ENCODE results near the gene OSCAR. TPM values are rescaled to one million over a fixed set of nuclear protein-coding genes. Genes with fewer than 3 reads are reported as not detected.

Gene OSCAR
- total and polyA plus RNA-seq, 4 donors: 0.44 to 1.8 (median 1.4) TPM

GRCh38 chr19:54137699-54138488 is 37.3 kb upstream of the OSCAR start, which contains the start of gene CNOT3:
Gene CNOT3 (plus strand): TSS chr19:54137762. CDS start chr19:54142979, 5,217 bp downstream.
- peak within 1 kb of the TSS; percentile 74 for H3K27ac ChIP-seq (ENCODE audit: low read depth, low read length)
- H3K9me3 ChIP-seq (ENCODE audit: control insufficient read depth, insufficient read depth, low read length): no peaks in the 10 kb centered on the region
- no peaks in the 10 kb centered on the region for H3K27me3 ChIP-seq (ENCODE audit: control insufficient read depth, insufficient read depth, low read length)
- H3K36me3 ChIP-seq (ENCODE audit: control insufficient read depth, insufficient read depth, low read length): peaks cover 44% of the 10 kb centered on the region
- peak within 1 kb of the TSS; percentile 64 for H3K4me3 ChIP-seq (ENCODE audit: low read depth, low read length)
- H3K4me1 ChIP-seq (ENCODE audit: control insufficient read depth, insufficient read depth, low read length): peaks cover 35% of the 10 kb centered on the region
- WGBS (ENCODE audit: insufficient coverage): under 1% methylated on average over 91 of the region's 103 CpGs
- DNase-seq (ENCODE audit: low read depth in 4 of 6, low spot score in 6 of 6): peak in 2 of 6 donors; percentile 17 to 41

DNA sequence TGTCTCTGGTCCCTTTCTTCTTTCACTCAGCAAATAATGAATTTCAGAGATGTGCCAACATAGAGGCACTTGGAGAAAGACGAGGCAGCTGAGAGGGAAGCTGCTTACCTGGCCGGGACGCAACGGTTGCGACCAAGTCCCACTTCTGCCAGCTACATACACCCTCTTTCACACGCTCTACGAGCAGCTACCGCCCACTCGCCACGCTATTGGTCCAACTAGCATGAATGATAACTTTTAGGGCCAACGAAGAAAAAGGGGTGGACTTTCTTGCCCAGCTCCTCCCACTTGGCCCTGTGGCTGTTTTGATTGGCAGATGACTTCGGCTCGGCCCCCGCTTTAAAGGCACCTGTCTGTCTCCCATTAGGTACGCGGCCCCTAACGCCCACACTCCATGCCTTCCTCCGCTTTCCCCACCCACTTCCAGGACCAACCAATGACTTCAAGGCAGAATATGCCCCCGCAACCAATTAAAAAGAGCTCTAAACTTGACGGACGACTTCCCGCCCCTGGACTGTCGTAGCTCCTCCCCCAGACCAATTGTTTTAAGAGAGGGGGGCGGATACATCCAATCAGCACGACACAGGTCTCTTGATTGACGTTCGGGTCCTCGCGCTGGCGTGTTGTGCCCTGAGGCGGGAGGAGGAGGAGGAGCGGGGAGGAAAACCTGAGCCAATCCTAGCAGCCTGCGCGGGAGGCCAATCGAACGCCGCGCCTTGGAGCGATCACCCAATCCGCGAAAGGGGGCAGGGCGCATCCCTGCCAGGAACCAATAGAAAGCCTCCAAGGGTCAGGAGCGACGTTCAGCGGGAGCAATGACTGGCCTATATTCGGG is 36.5 kb upstream of the OSCAR start:
- H3K27me3 ChIP-seq (ENCODE audit: control insufficient read depth, insufficient read depth, low read length): no peaks in the 10 kb centered on the region
- H3K4me1 ChIP-seq (ENCODE audit: control insufficient read depth, insufficient read depth, low read length): peaks cover 35% of the 10 kb centered on the region
- DNase-seq (ENCODE audit: low read depth in 4 of 6, low spot score in 6 of 6): peak; percentile 98 to 100 (median 100)
- WGBS (ENCODE audit: insufficient coverage): 0% methylated on average over 42 of the region's 46 CpGs
- H3K9me3 ChIP-seq (ENCODE audit: control insufficient read depth, insufficient read depth, low read length): no peaks in the 10 kb centered on the region
- H3K4me3 ChIP-seq (ENCODE audit: low read depth, low read length): peak overlapping the region; percentile 64
- peaks cover 40% of the 10 kb centered on the region for H3K36me3 ChIP-seq (ENCODE audit: control insufficient read depth, insufficient read depth, low read length)
- H3K27ac ChIP-seq (ENCODE audit: low read depth, low read length): no peak overlapping the region

GRCh38 chr19:54136086-54136863 is 35.7 kb upstream of the OSCAR start:
- no peak overlapping the region for H3K27ac ChIP-seq (ENCODE audit: low read depth, low read length)
- H3K36me3 ChIP-seq (ENCODE audit: control insufficient read depth, insufficient read depth, low read length): peaks cover 44% of the 10 kb centered on the region
- WGBS (ENCODE audit: insufficient coverage): under 1% methylated on average over 28 of the region's 30 CpGs
- H3K4me3 ChIP-seq (ENCODE audit: low read depth, low read length): peak overlapping the region; percentile 55
- peaks cover 35% of the 10 kb centered on the region for H3K4me1 ChIP-seq (ENCODE audit: control insufficient read depth, insufficient read depth, low read length)
- no peaks in the 10 kb centered on the region for H3K9me3 ChIP-seq (ENCODE audit: control insufficient read depth, insufficient read depth, low read length)
- H3K27me3 ChIP-seq (ENCODE audit: control insufficient read depth, insufficient read depth, low read length): no peaks in the 10 kb centered on the region
- DNase-seq (ENCODE audit: low read depth in 4 of 6, low spot score in 6 of 6): no peak

DNA sequence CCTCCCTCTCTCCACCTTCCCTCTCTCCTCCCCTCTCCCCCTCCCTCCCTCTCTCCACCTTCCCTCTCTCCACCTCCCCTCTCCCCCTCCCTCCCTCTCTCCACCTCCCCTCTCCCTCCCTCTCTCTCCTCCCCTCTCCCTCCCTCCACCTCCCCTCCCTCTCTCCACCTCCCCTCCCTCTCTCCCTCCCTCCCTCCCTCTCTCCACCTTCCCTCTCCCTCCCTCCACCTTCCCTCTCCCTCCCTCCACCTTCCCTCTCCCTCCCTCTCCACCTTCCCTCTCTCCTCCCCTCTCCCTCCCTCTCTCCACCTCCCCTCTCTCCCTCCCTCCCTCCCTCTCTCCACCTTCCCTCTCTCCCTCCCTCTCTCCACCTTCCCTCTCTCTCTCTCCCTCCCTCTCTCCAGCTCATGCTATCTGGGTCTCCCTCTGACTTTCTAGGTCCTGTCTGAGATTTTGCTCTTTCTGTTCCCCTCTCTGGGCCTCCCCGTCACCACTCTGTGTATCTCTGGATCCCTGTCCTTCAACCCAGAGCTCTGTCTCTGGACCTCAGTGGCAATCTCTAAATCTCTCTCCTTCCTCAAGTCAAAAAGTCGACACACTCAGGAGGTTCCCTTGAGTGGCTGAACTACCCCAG is 33.5 kb upstream of the OSCAR start:
- Histone ChIP-seq H3K9me3 (ENCODE audit: control insufficient read depth, insufficient read depth, low read length) (no peaks in the 10 kb centered on the region), H3K36me3 (ENCODE audit: control insufficient read depth, insufficient read depth, low read length) (peaks cover 45% of the 10 kb centered on the region), H3K4me1 (ENCODE audit: control insufficient read depth, insufficient read depth, low read length) (peaks cover 20% of the 10 kb centered on the region), H3K4me3 (ENCODE audit: low read depth, low read length) (no peak overlapping the region), H3K27me3 (ENCODE audit: control insufficient read depth, insufficient read depth, low read length) (no peaks in the 10 kb centered on the region), H3K27ac (ENCODE audit: low read depth, low read length) (no peak overlapping the region)
- DNase-seq (ENCODE audit: low read depth in 4 of 6, low spot score in 6 of 6): no peak
- whole genome bisulfite sequencing (ENCODE audit: insufficient coverage): 78% methylated on average over 2 of the region's 2 CpGs

DNA sequence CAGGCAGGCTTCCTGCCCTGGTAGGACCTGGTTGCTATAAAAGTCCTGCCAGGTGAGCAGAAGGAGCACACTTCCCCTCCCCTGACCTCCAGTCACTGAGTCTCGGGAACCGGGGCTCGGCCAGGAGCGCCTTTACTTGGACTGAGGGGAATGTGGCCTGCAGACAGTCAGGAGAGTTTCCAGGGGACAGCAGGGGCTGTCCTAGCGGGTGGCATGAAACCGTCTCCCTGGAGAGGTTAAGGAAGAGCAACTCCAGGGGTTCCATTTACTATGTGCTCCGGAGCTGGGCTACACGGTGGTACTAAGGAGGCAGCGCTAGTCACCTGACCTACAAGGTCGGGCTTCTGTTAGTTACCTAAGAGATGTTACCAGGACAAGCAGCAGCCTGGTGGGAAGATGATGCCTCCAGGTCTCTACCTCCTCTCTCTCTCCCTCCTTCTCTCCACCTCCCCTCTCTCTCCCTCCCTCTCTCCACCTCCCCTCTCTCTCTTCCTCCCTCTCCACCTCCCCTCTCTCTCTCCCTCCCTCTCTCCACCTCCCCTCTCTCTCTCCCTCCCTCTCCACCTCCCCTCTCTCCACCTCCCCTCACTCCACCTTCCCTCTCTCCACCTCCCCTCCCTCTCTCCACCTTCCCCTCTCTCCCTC is 32.8 kb upstream of the OSCAR start:
- Histone ChIP-seq H3K4me3 (ENCODE audit: low read depth, low read length) (no peak overlapping the region), H3K36me3 (ENCODE audit: control insufficient read depth, insufficient read depth, low read length) (peaks cover 45% of the 10 kb centered on the region), H3K27ac (ENCODE audit: low read depth, low read length) (no peak overlapping the region), H3K9me3 (ENCODE audit: control insufficient read depth, insufficient read depth, low read length) (no peaks in the 10 kb centered on the region), H3K27me3 (ENCODE audit: control insufficient read depth, insufficient read depth, low read length) (no peaks in the 10 kb centered on the region), H3K4me1 (ENCODE audit: control insufficient read depth, insufficient read depth, low read length) (peaks cover 14% of the 10 kb centered on the region)
- 83% methylated on average over 7 of the region's 10 CpGs for WGBS (ENCODE audit: insufficient coverage)
- DNase-seq (ENCODE audit: low read depth in 4 of 6, low spot score in 6 of 6): peak in 3 of 6 donors; percentile 24 to 86 (median 79)

DNA sequence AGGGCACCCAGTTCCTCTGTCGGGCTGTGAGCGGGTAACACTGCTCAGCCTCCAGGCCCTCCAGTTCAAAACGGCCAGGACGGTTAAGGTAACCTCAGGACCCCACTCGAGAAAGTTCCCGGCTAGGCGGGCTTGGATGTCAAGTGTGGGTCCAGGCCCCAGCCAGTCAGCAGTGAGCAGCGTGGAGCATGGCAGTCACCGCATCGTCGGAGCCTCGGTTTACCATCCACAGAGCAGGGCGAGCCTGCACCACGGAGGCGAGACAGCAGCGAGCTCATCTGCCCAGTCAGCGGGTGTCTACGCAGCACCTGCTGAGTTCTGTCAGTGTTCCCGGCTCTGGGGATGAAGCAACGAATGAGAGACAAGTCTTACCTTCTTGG is 29.0 kb upstream of the OSCAR start:
- H3K4me3 ChIP-seq (ENCODE audit: low read depth, low read length): no peak overlapping the region
- no peak for DNase-seq (ENCODE audit: low read depth in 4 of 6, low spot score in 6 of 6)
- no peaks in the 10 kb centered on the region for H3K9me3 ChIP-seq (ENCODE audit: control insufficient read depth, insufficient read depth, low read length)
- no peak overlapping the region for H3K27ac ChIP-seq (ENCODE audit: low read depth, low read length)
- H3K27me3 ChIP-seq (ENCODE audit: control insufficient read depth, insufficient read depth, low read length): no peaks in the 10 kb centered on the region
- peaks cover 82% of the 10 kb centered on the region for H3K36me3 ChIP-seq (ENCODE audit: control insufficient read depth, insufficient read depth, low read length)
- no peaks in the 10 kb centered on the region for H3K4me1 ChIP-seq (ENCODE audit: control insufficient read depth, insufficient read depth, low read length)
- 97% methylated on average over 19 of the region's 20 CpGs for WGBS (ENCODE audit: insufficient coverage)

GRCh38 chr19:54128796-54129616 is 28.4 kb upstream of the OSCAR start:
- H3K36me3 ChIP-seq (ENCODE audit: control insufficient read depth, insufficient read depth, low read length): peaks cover 89% of the 10 kb centered on the region
- no peak overlapping the region for H3K27ac ChIP-seq (ENCODE audit: low read depth, low read length)
- WGBS (ENCODE audit: insufficient coverage): 96% methylated on average over 40 of the region's 41 CpGs
- H3K4me3 ChIP-seq (ENCODE audit: low read depth, low read length): no peak overlapping the region
- no peak for DNase-seq (ENCODE audit: low read depth in 4 of 6, low spot score in 6 of 6)
- no peaks in the 10 kb centered on the region for H3K9me3 ChIP-seq (ENCODE audit: control insufficient read depth, insufficient read depth, low read length)
- no peaks in the 10 kb centered on the region for H3K27me3 ChIP-seq (ENCODE audit: control insufficient read depth, insufficient read depth, low read length)
- no peaks in the 10 kb centered on the region for H3K4me1 ChIP-seq (ENCODE audit: control insufficient read depth, insufficient read depth, low read length)

- Histone ChIP-seq H3K4me3 (ENCODE audit: low read depth, low read length) (no peak overlapping the region), H3K27ac (ENCODE audit: low read depth, low read length) (no peak overlapping the region), H3K9me3 (ENCODE audit: control insufficient read depth, insufficient read depth, low read length) (no peaks in the 10 kb centered on the region), H3K27me3 (ENCODE audit: control insufficient read depth, insufficient read depth, low read length) (no peaks in the 10 kb centered on the region), H3K36me3 (ENCODE audit: control insufficient read depth, insufficient read depth, low read length) (peaks cover 92% of the 10 kb centered on the region), H3K4me1 (ENCODE audit: control insufficient read depth, insufficient read depth, low read length) (no peaks in the 10 kb centered on the region)
- 87% methylated on average over 18 of the region's 20 CpGs for WGBS (ENCODE audit: insufficient coverage)
- DNase-seq (ENCODE audit: low read depth in 4 of 6, low spot score in 6 of 6): no peak
Observed at GRCh38 chr19:54128441-54128725, 27.8 kb upstream of the OSCAR start.

Measured in spinal cord (tissue), 10 donors.